Central memory CD8-positive, alpha-beta T cell (primary cell): Measurements from ENCODE around the gene P2RY2.
A peak's percentile ranks its signal among the peaks of the same experiment; 100 is the strongest.

Source experiments
- ATAC-seq: fragments of 150-1000 bp; cut with Tn5 transposase; replicated peaks from 2 replicates; pipeline ENCODE4 v1.10.0; 2022; ENCODE audit warnings: mild to moderate bottlenecking, moderate FRiP score, moderate number of reproducible peaks; ENCODE audit not compliant: poor library complexity, severe bottlenecking; ENCODE audit errors: extremely low read depth
- DNase-seq, 2 donors: peaks; one replicate each; pipeline ENCODE4 v3.0.0; 2021; ENCODE audit warnings: low spot score in 2 of 2
- H3K27ac Mint-ChIP-seq: one replicate; pipeline ENCODE4 v1.8.0; 2022; ENCODE audit warnings: low read depth, mild to moderate bottlenecking, moderate library complexity, mixed read lengths
- H3K27me3 Mint-ChIP-seq: one replicate; pipeline ENCODE4 v1.8.0; 2022; ENCODE audit warnings: mixed read lengths
- H3K36me3 Mint-ChIP-seq: one replicate; pipeline ENCODE4 v1.8.0; 2022; ENCODE audit warnings: mild to moderate bottlenecking, moderate library complexity, mixed read lengths; ENCODE audit not compliant: insufficient read depth
- H3K4me1 Mint-ChIP-seq: one replicate; pipeline ENCODE4 v1.8.0; 2022; ENCODE audit warnings: mixed read lengths
- H3K4me3 Mint-ChIP-seq: one replicate; pipeline ENCODE4 v1.8.0; 2022; ENCODE audit warnings: mild to moderate bottlenecking, moderate library complexity, mixed read lengths
- H3K9me3 Mint-ChIP-seq: one replicate; pipeline ENCODE4 v1.8.0; 2022; ENCODE audit warnings: mixed read lengths

The P2RY2 gene

DNA sequence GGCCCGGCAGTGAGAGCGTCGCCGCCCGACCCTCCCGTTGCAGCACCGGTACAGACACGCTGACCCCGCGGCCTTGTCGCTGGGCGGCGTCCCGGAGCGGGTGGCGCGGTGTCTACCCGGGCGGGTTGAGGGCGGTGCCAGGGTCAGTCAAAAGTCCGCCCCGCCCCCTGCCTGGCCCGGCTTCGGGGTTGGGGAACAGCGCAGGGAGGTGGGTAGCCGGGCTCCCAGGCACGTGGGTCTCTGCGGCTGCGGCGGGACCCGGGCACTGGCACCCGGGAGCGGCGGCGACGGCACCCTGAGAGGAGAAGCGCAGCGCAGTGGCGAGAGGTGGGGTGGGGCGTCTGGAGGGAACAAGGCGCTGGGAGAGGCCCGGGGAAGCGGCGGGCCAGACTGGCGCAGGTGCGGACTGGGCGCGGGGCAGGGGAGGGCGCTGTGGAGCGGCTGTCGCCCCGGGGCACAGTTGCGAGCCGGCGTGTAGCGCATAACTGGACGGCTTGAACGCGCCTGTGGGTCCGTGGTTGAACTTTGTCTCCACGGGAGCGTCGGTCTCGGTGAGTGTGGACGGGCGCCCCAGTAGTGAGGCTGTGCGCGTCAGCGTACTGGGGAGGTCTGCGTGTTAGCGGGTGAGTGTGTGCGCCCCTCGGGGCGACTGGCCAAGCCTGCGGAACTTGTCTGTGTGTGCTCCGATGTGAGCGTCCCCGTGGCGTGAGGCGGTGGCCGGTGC, at the start of gene P2RY2:
Gene P2RY2, plus strand, starts transcription at position 176 of the 724 bp plus-strand sequence. CDS start 15,879 bp downstream, outside the sequence.
- Mint-ChIP-seq H3K4me1 (peaks cover 5% of the 10 kb centered on the region), H3K4me3 (peak within 1 kb of the TSS; percentile 69), H3K36me3 (peaks cover 2% of the 10 kb centered on the region), H3K27ac (no peak within 1 kb of the TSS), H3K27me3 (peaks cover 31% of the 10 kb centered on the region), H3K9me3 (no peaks in the 10 kb centered on the region)
- DNase-seq (no peak), ATAC-seq (peak; percentile 47)

DNA sequence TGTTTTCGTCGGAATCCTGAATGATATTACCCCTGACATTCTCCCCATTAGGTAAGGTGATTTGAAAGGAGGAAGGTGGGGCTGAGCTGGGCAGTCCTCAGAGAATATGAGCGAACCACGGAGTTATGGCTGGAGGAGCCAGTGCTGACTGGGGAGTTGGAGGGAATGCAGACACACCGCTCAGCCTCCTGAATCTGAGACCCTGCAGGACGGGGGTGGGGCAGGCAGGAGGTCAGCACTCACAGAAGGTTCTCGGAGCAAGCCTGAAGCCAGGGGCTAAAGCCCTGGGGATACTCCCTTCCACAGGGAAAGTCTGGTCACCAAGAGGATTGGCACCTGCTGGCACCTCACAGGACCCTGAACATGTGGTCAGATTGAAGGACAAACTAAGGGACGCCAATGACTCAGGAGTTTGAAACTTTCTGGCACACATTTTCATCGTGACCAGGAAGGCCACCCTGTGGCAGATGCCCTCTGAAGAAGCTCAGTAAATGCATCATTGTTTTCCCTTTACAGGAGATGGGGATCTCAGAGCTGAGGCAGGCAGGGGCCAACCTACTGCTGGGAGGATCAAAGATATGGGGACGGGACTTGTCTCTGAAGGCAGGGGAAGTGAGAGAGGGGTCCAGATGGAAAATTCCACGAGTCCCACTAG, 49.0 kb upstream of the P2RY2 start:
- DNase-seq (no peak), ATAC-seq (no peak)
- H3K4me1 Mint-ChIP-seq = no peaks in the 10 kb centered on the region
- H3K27me3 Mint-ChIP-seq = peaks cover 23% of the 10 kb centered on the region
- peaks cover 4% of the 10 kb centered on the region for H3K36me3 Mint-ChIP-seq
- H3K27ac Mint-ChIP-seq = no peak overlapping the region
- no peak overlapping the region for H3K4me3 Mint-ChIP-seq
- H3K9me3 Mint-ChIP-seq = no peaks in the 10 kb centered on the region

DNA sequence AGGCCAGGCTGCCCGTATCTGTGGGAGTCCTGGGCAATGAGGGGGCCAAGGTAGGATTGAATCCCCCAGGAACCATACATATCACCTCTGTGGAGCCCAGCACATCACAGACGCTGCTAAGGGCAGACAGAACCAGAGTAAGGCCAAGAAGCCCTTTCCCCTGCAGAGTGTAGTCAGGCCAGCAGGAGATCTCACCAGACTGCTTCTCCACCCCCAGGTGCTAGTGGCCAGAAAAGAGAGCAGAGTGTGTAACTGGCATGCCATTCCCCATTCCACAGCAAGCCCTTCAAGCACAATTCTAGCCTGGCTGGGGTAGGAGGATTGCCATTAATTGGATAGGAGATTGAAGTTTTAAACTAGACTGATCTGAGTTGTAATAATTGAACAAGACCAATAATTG, 47.9 kb upstream of the P2RY2 start:
- Mint-ChIP-seq H3K27ac (no peak overlapping the region), H3K27me3 (peaks cover 23% of the 10 kb centered on the region), H3K9me3 (no peaks in the 10 kb centered on the region), H3K4me1 (no peaks in the 10 kb centered on the region), H3K4me3 (no peak overlapping the region), H3K36me3 (peaks cover 2% of the 10 kb centered on the region)
- ATAC-seq (no peak), DNase-seq (no peak)

DNA sequence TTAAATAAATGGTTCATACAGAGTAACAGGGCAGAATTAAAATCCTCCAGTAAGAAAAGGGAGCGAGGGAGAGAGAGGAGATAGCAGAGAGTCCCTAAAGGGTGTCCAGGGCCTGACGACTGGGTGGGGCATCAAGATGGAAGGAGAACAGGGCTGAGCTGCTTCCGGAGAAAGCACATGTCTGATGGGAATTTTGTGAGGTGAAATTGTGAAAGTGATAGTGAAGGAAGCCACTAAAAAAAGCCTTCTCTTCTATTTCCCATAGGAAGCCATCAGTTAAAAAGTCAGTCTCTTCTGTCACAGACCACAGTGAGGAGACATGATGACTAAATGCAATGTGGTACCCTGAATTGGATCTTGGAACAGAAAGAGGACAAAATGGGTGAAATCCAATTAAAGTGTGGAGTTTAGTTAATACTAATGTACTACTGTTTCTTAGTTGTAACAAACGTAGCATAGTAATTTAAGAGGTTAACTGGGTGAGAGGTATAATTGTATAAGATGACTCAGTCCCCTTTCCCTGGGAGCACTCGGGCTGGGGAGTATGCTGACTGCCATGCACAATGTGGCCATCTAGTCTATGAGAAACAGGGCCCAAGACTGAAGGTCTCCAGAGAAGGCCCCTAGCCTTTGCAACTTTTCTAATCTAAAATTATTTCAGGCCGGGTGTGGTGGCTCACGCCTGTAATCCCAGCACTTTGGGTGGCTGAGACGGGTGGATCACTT, 46.5 kb upstream of the P2RY2 start:
- no peak for DNase-seq
- Mint-ChIP-seq H3K36me3 (peaks cover 1% of the 10 kb centered on the region), H3K27ac (no peak overlapping the region), H3K27me3 (peaks cover 23% of the 10 kb centered on the region), H3K4me1 (no peaks in the 10 kb centered on the region), H3K4me3 (no peak overlapping the region), H3K9me3 (no peaks in the 10 kb centered on the region)
- ATAC-seq = no peak

DNA sequence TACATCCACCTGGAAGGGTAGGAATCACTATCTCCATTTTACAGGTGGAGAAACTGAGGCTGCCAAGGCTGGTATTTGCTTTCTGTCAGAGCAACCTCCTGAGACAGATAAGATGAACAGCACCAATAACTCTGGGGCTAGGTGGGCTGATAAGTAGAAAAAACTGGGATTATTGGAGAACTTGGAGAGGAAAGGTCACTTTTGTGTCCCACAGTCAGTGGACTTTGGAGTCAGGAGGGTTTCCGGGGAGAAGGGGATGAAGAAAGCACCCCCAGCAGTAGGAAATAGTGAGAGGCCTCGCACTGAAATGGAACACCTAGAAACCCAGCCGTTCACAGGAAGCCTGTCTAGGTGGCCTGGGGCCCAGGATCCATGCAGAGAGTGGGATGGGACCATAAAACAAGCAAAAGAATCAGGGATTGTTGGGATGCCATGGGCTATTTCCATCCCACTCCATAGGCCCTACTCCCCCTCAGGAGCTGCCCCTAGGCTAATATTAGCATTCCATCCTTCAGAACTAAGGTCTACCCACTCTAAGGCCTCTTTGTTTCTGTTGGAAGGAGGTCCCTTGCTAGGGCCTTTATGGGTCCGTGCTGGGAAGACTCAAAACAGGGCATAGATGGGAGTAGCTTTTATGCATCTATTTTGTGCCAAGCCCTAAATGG, 45.0 kb upstream of the P2RY2 start:
- DNase-seq (no peak), ATAC-seq (no peak)
- H3K9me3 Mint-ChIP-seq = no peaks in the 10 kb centered on the region
- peaks cover 8% of the 10 kb centered on the region for H3K4me1 Mint-ChIP-seq
- H3K36me3 Mint-ChIP-seq = peaks cover 1% of the 10 kb centered on the region
- H3K4me3 Mint-ChIP-seq = no peak overlapping the region
- no peak overlapping the region for H3K27ac Mint-ChIP-seq
- peaks cover 12% of the 10 kb centered on the region for H3K27me3 Mint-ChIP-seq

DNA sequence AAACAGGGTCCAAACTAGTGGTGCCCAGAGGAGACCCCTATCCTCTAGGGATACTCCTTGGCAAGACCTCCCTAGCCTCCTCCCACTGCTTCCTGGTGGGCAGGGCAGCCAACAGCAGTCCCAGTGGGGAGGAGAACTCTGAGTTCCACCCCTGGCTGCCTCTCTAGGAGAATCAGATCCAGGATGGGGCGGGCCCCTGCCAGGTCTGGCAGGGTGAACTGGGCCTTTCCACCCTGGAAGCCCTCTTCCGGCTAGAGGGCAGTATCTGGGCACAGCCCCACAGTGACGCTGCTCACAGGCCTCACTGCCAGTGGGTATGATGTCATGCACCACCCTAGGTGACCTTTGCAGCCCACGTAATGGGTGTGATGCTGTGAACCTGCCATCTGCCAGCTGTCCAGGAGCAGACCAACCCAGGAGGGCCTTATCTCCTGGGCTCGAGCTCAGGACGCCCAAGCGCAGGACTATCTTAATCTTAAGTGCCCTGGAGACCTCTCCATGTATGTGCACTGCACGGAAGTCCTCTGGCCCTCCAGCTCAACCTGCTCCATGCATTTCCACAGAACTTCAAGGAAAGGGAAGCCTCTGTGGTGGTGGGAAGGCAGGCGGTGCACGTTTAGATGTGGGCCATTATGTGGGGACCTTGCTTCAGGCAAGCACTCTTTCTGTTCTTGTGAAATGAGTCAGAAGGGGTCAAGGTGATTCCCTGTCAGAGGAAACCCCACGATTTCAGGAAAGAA, 44.2 kb upstream of the P2RY2 start:
- DNase-seq = no peak
- Mint-ChIP-seq H3K27me3 (peaks cover 4% of the 10 kb centered on the region), H3K4me3 (no peak overlapping the region), H3K4me1 (peaks cover 11% of the 10 kb centered on the region), H3K9me3 (no peaks in the 10 kb centered on the region), H3K36me3 (peaks cover 1% of the 10 kb centered on the region), H3K27ac (no peak overlapping the region)
- no peak for ATAC-seq

DNA sequence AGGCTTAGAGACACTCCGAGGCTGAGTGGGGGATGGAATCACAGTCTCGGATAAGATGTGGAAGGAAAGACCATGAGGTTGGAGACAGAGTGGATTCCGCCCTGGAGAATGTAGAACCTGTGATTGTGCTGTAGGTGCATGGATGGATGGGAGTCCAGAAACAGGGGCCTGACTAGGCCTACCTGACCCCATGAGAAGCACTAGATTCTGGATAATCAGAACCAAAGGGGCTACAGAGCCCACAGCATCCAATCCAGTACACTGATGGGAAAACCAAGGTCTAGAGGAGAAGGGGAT, 43.6 kb upstream of the P2RY2 start:
- DNase-seq = no peak
- H3K4me1 Mint-ChIP-seq = peaks cover 11% of the 10 kb centered on the region
- no peak overlapping the region for H3K4me3 Mint-ChIP-seq
- no peaks in the 10 kb centered on the region for H3K9me3 Mint-ChIP-seq
- H3K36me3 Mint-ChIP-seq = peaks cover 1% of the 10 kb centered on the region
- ATAC-seq = no peak
- no peaks in the 10 kb centered on the region for H3K27me3 Mint-ChIP-seq
- H3K27ac Mint-ChIP-seq = no peak overlapping the region

DNA sequence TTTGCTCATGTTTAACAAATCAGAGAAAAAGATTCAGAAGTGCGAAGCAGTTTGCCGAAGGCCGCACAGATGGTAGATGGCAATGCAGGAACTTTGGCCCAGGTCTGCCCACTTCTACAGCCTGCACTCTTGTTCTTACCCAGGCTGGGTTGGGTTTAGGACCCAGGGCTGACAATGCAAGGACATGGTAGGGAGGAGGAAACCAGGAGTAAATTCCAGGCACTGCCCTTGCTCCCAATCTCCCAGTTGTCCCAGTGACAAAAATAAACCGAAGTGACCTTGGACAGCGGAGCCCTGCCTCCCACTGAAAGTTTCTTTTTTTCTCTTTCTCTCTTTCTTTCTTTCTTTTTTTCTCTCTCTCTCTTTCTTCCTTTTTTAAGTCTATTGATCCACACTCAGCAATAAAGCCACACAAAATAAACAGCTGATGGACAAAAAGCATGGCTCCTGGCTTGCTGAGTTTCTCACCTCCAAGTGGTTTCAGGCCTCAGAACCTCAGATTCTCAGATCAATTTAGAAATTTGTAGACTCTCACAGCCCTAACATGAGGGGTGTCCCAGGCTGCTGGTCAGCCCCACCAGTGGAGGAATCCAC, 42.4 kb upstream of the P2RY2 start:
- peaks cover 11% of the 10 kb centered on the region for H3K4me1 Mint-ChIP-seq
- no peak for DNase-seq
- H3K36me3 Mint-ChIP-seq = no peaks in the 10 kb centered on the region
- H3K27ac Mint-ChIP-seq = no peak overlapping the region
- H3K9me3 Mint-ChIP-seq = no peaks in the 10 kb centered on the region
- no peak overlapping the region for H3K4me3 Mint-ChIP-seq
- no peaks in the 10 kb centered on the region for H3K27me3 Mint-ChIP-seq
- no peak for ATAC-seq

DNA sequence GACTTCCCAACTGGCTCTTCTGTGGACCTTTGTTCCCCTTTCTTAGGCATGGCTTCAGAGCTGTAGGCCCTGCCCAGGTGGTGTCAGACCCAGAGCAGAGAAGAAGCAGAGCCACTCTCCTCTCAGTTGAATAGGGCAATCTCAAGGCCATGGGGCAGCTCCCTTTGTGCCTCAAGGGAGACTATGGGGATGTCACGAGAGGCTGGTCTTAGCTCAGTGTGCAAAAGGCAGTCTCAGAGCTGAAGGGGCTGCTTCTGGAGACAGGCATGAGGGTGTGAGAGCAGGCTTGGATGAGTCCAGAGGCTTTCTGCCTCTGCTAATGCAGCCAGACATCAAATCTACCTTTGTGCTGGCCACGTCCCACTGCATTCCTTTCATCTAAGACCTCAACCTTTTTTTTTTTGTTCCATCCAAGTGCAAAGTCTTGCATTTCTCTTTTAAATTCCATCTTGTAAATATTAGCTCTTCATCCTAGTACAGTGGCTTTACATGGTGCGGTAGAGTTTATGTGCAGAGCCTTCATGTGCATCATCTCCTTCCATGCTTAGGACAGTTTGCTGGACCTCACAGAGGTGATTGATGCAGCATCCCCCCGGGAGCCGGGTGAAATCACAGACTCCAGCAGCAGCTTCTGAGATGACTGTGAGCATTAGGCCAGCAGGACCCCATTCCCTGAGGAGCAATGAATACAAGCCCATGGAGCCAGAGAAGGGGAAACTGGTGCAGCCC, 41.8 kb upstream of the P2RY2 start:
- no peaks in the 10 kb centered on the region for H3K36me3 Mint-ChIP-seq
- no peaks in the 10 kb centered on the region for H3K27me3 Mint-ChIP-seq
- no peak for DNase-seq
- no peak overlapping the region for H3K27ac Mint-ChIP-seq
- H3K9me3 Mint-ChIP-seq = no peaks in the 10 kb centered on the region
- ATAC-seq = no peak
- peaks cover 11% of the 10 kb centered on the region for H3K4me1 Mint-ChIP-seq
- H3K4me3 Mint-ChIP-seq = no peak overlapping the region

DNA sequence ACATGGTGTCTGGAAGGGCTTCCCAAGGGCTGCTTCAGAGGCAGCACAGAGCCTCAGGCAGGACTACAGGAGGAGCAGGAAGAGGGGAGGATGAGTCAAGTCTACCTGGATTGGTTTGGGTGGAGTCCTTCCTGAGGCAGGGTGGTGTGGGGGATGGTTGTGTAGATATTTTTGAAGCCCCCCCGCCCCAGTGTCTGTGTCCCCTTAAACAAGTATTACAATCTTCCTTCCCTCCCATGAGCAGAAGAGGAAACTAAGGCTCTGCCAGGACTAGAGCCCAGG, 41.3 kb upstream of the P2RY2 start:
- Mint-ChIP-seq H3K9me3 (no peaks in the 10 kb centered on the region), H3K27ac (no peak overlapping the region), H3K4me1 (peaks cover 11% of the 10 kb centered on the region), H3K4me3 (no peak overlapping the region), H3K36me3 (no peaks in the 10 kb centered on the region), H3K27me3 (no peaks in the 10 kb centered on the region)
- ATAC-seq = no peak
- no peak for DNase-seq

DNA sequence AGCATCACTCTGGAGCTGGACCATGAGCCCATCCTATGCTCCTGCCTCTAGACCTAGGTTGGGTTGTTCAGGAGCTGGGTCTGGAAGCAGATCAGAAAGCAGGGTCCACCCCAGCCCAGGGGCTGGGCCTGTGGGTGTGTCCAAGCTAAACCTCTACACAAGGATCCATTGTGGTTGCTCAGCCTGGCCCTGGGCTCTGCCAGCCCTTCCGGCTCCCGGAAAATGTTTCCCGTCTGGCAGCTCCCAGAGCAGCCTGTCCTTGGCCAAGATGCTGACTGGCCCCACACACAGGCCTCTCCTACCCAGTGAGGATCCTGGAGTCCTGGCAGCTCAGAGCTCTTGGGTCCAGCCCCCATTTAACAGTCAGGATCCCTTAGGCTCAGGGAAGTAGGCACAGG, 40.7 kb upstream of the P2RY2 start:
- no peaks in the 10 kb centered on the region for H3K27me3 Mint-ChIP-seq
- DNase-seq (no peak), ATAC-seq (no peak)
- peaks cover 11% of the 10 kb centered on the region for H3K4me1 Mint-ChIP-seq
- H3K9me3 Mint-ChIP-seq = no peaks in the 10 kb centered on the region
- no peak overlapping the region for H3K27ac Mint-ChIP-seq
- no peak overlapping the region for H3K4me3 Mint-ChIP-seq
- no peaks in the 10 kb centered on the region for H3K36me3 Mint-ChIP-seq
